ENCODE data around the gene AQP7. TPM values are rescaled to one million over a fixed set of nuclear protein-coding genes. Genes with fewer than 3 reads are reported as not detected.
"Not testable (repeated sequence)": the region's sequence is repeated elsewhere in the genome, so short reads cannot be mapped to it uniquely, and the experiment has no call there.

The AQP7 gene
- total RNA-seq, 1 experiment from 2014 or later, result not detected

- H3K4me3 ChIP-seq (ENCODE audit: low read length), result no peak overlapping the region
- no peaks in the 10 kb centered on the region for H3K9me3 ChIP-seq (ENCODE audit: low read length)
- ChIA-PET POLR2A (ENCODE audit: unreplicated experiment) (no interaction called here), CTCF (interaction anchor here (0.6 to 1.4 kb wide), 5 partner anchors 12 to 62 kb away, joined by 3 to 8 read pairs (median 5); partner anchors contain the start of gene AQP3)
- no peaks in the 10 kb centered on the region for H3K79me2 ChIP-seq (ENCODE audit: low read length)
- no peak overlapping the region for H3K27ac ChIP-seq (ENCODE audit: low read length)
- H3K4me1 ChIP-seq (ENCODE audit: insufficient read depth, low read length), result peaks cover 4% of the 10 kb centered on the region; the same call in 1 of the 2 replicates
- no peaks in the 10 kb centered on the region for H3K36me3 ChIP-seq (ENCODE audit: low read depth, low read length)
- no peak for DNase-seq
- no peak overlapping the region for H3K4me2 ChIP-seq (ENCODE audit: low read length)
- no peaks in the 10 kb centered on the region for H3F3A ChIP-seq (ENCODE audit: low read length, unreplicated experiment)
- no peak for ATAC-seq
- no peaks in the 10 kb centered on the region for H3K27me3 ChIP-seq (ENCODE audit: low read length)
- no peak for TF ChIP-seq CTCF (conservative IDR thresholded peaks at IDR 0.05; ENCODE audit: low read depth, low read length)
- TF ChIP-seq EZH2phosphoT487 (IDR thresholded peaks at IDR 0.05; ENCODE audit: borderline replicate concordance, low read length), result no peak
- no peak for TF ChIP-seq EZH2 (IDR thresholded peaks at IDR 0.05; ENCODE audit: low read length, unreplicated experiment)
- no peaks in the 10 kb centered on the region for H3K9me2 ChIP-seq (replicated peaks; ENCODE audit: low read length)
- no peaks in the 10 kb centered on the region for H4K20me1 ChIP-seq (ENCODE audit: low read length)
- no TSS peak for BruUV-seq (replicated peaks)
- no peak overlapping the region for H2AFZ ChIP-seq (ENCODE audit: low read length)
- H3K9ac ChIP-seq (ENCODE audit: low read length), result no peak overlapping the region
- intact Hi-C loops (cut with micrococcal nuclease), result loop anchor here (5.0 kb wide), 1 partner anchor 63 kb away; no protein-coding TSS in a partner anchor
These were observed 1.8 kb upstream of the AQP7 start for GRCh38 chr9:33403941-33404787.

- ATAC-seq; H3K79me2 ChIP-seq (ENCODE audit: low read length); POLR2A ChIA-PET (ENCODE audit: unreplicated experiment); H3K9me3 ChIP-seq (ENCODE audit: low read length); H3K27me3 ChIP-seq (ENCODE audit: low read length); H3K4me1 ChIP-seq (ENCODE audit: insufficient read depth, low read length); H3K4me3 ChIP-seq (ENCODE audit: low read length); CTCF ChIA-PET; BruUV-seq (replicated peaks); H3K4me2 ChIP-seq (ENCODE audit: low read length); H3K9ac ChIP-seq (ENCODE audit: low read length); DNase-seq; H3K9me2 ChIP-seq (replicated peaks; ENCODE audit: low read length); H4K20me1 ChIP-seq (ENCODE audit: low read length); H3K36me3 ChIP-seq (ENCODE audit: low read depth, low read length); H3K27ac ChIP-seq (ENCODE audit: low read length); H2AFZ ChIP-seq (ENCODE audit: low read length); H3F3A ChIP-seq (ENCODE audit: low read length, unreplicated experiment): not testable (repeated sequence)
- intact Hi-C loops (cut with micrococcal nuclease), result loop anchor here (5.0 kb wide), 1 partner anchor 65 kb away; no protein-coding TSS in a partner anchor
These were observed 559 bp downstream of the AQP7 start for GRCh38 chr9:33401809-33402208.

DNA sequence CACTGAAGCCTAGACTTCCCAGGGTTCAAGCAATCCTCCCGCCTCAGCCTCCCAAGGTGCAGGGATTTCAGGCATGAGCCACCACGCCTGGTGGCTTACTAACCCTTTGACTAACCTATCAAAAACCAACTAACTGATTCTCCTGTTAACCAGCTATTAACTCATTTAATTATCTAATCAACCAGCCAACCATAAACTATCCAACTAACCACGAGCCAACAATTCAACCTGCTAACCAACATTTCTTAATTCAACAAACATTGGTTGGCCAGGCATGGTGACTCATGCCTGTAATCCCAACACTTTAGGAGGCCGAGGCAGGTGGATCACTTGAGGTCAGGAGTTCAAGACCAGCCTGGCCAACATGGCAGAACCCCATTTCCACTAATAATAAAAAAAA lies 3.3 kb downstream of the AQP7 start:
- H3K4me3 ChIP-seq (ENCODE audit: low read length); H2AFZ ChIP-seq (ENCODE audit: low read length); H4K20me1 ChIP-seq (ENCODE audit: low read length); ATAC-seq; intact Hi-C loops (cut with micrococcal nuclease); H3K79me2 ChIP-seq (ENCODE audit: low read length); H3F3A ChIP-seq (ENCODE audit: low read length, unreplicated experiment); BruUV-seq (replicated peaks); H3K27me3 ChIP-seq (ENCODE audit: low read length); H3K9me3 ChIP-seq (ENCODE audit: low read length); H3K4me2 ChIP-seq (ENCODE audit: low read length); H3K9me2 ChIP-seq (replicated peaks; ENCODE audit: low read length); H3K27ac ChIP-seq (ENCODE audit: low read length); POLR2A ChIA-PET (ENCODE audit: unreplicated experiment); H3K9ac ChIP-seq (ENCODE audit: low read length); CTCF ChIA-PET; H3K36me3 ChIP-seq (ENCODE audit: low read depth, low read length); H3K4me1 ChIP-seq (ENCODE audit: insufficient read depth, low read length); DNase-seq: not testable (repeated sequence)

GRCh38 chr9:33397801-33398200 lies 4.6 kb downstream of the AQP7 start:
- H3K4me3 ChIP-seq (ENCODE audit: low read length); H3K36me3 ChIP-seq (ENCODE audit: low read depth, low read length); H3K4me2 ChIP-seq (ENCODE audit: low read length); ATAC-seq; H3K4me1 ChIP-seq (ENCODE audit: insufficient read depth, low read length); H3K9me3 ChIP-seq (ENCODE audit: low read length); H3K27ac ChIP-seq (ENCODE audit: low read length); DNase-seq; BruUV-seq (replicated peaks); CTCF ChIA-PET; POLR2A ChIA-PET (ENCODE audit: unreplicated experiment); H3F3A ChIP-seq (ENCODE audit: low read length, unreplicated experiment); H2AFZ ChIP-seq (ENCODE audit: low read length); H3K9me2 ChIP-seq (replicated peaks; ENCODE audit: low read length); intact Hi-C loops (cut with micrococcal nuclease); H3K27me3 ChIP-seq (ENCODE audit: low read length); H4K20me1 ChIP-seq (ENCODE audit: low read length); H3K79me2 ChIP-seq (ENCODE audit: low read length); H3K9ac ChIP-seq (ENCODE audit: low read length): not testable (repeated sequence)

DNA sequence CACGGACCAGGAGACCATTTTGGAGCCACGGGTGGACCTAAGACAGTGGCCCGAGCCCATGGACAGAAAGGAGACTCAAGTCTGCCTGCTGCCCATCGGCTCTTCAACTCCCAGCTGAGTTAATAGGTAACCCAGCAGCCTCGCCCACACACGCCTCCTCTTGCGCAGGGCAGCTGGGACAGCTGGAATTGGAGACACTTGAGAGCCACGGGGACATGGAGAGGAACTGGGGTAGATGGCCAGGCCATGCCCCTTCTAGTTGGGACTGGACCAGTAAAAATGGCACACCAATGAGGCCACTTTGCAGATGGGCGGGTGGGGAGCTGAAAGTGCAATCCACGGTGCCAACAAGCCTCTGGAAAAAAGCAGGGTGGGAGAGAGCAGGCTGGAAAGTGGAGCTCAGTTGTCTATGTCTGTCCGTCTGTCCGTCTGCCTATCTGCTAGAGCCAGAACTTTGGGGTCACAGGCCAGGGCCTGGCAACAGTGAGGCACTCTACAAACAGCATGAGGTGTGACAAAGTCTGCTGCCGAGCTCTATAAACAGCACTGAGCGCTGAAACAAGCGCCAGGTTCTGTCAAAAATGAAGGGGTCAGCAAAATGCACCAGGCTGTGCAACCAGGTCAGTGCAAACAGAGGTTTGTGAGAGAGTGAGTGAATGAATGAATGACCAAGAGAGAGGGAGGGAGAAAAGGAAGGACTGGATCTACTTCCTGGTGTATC lies 7.0 kb downstream of the AQP7 start:
- H3K36me3 ChIP-seq (ENCODE audit: low read depth, low read length); H3F3A ChIP-seq (ENCODE audit: low read length, unreplicated experiment); H3K27me3 ChIP-seq (ENCODE audit: low read length); H3K9ac ChIP-seq (ENCODE audit: low read length); H3K4me3 ChIP-seq (ENCODE audit: low read length); DNase-seq; intact Hi-C loops (cut with micrococcal nuclease); H3K79me2 ChIP-seq (ENCODE audit: low read length); POLR2A ChIA-PET (ENCODE audit: unreplicated experiment); H4K20me1 ChIP-seq (ENCODE audit: low read length); CTCF ChIA-PET; H3K9me3 ChIP-seq (ENCODE audit: low read length); H2AFZ ChIP-seq (ENCODE audit: low read length); BruUV-seq (replicated peaks); H3K4me1 ChIP-seq (ENCODE audit: insufficient read depth, low read length); H3K9me2 ChIP-seq (replicated peaks; ENCODE audit: low read length); ATAC-seq; H3K4me2 ChIP-seq (ENCODE audit: low read length); H3K27ac ChIP-seq (ENCODE audit: low read length): not testable (repeated sequence)
